Activated CD8-positive, alpha-beta memory T cell treated with anti-CD3 and anti-CD28 coated beads, Interleukin-2, amount 50 U/mL, for 24 hours (primary cell): ENCODE data around the gene KRT3.
"Not testable (repeated sequence)": the region's sequence is repeated elsewhere in the genome, so short reads cannot be mapped to it uniquely, and the experiment has no call there.

ENCODE experiments used
- DNase-seq: peaks from one replicate; pipeline ENCODE4 v3.0.0-alpha.2; 2020; ENCODE audit errors: extremely low read depth

Gene KRT3

DNA sequence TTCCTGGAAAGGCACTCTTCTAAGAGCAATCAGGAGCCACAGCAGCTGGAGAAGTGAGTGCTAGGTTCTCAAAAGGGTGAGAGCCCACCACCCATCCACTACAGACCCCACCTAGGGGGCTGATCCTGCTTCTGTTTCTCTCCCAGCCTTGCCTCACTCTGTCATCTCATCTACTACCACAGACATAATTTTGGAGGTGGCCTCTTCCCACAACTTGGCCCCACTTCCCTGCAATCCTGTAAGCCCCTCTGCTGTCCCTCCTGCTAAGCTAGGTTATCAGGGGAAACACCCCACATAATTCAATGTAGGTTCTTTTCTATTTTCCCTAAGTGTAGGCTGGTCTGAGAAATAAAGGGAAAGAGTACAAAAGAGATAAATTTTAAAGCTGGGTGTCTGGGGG is 35.3 kb downstream of the KRT3 start:
- no peak for DNase-seq

DNA sequence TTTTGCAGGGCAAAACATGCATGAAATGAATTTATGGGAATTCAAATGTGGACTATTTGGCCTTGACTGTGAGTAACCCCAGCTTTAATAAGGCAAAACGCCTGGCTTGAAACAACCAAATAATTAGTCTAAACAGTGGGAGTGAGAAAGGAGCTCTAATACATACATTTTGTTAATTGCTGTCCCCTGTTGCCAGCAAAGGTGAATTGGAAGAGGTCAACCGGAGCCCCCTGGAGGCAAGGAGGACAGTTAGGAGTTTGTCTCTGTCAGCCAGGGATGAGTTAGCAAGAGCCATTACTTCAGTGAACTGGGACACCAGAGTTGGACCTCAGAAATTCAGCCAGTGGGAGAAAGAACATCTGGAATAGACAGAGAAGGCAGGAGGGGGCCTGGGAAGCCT is 36.2 kb downstream of the KRT3 start:
- DNase-seq: no peak

DNA sequence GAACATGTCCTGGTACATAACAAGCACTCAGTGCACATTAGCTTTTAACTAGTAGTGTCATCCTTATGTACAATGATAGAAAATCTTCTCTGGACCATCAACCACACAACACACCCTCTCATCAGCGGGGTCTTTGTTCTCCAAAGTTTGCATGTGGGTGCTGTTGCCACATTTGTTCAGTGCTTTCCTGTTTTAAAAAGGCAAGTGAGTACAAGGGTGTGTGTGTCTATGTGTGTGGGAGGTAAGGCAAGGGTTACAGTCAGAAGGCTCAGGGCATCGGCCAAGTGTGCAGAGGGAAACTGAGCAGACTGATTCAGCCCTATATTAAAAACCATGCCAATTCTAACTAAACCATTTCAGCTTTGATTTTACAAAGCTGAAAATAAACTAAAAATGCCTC is 36.7 kb downstream of the KRT3 start:
- no peak for DNase-seq

DNA sequence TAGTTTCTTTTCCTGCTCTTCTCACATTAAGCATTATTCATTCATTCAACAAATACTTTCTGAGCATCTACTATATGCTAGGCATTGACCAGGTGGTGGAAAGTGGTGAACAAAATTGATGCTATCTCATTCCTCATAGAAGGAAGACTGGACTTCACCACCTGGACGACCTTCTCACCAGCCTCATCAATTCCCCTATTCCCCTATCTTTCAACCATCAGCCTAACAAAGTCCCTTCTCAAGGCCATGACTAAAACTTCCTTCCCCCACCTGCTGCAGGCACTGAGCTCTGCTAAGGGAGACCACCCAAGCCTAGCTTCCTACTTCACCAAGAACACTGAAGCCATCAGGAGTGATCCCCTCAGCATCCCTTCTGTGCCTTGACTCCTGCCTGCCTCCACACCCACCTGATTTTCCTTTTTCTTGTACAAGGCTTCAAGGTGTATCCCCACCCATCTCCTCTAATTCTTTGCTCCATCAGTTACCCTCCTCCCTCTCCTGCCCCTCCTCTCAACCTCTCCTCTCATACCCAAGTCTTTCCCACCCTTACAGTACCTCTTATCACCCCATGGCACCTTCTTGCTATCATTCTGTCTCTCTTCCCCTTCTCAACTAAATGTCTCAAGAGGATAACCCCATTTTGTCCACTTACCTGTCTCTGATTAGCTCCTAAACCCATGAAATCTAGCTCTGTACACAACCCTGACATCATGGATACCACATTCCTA is 38.3 kb downstream of the KRT3 start:
- no peak for DNase-seq

DNA sequence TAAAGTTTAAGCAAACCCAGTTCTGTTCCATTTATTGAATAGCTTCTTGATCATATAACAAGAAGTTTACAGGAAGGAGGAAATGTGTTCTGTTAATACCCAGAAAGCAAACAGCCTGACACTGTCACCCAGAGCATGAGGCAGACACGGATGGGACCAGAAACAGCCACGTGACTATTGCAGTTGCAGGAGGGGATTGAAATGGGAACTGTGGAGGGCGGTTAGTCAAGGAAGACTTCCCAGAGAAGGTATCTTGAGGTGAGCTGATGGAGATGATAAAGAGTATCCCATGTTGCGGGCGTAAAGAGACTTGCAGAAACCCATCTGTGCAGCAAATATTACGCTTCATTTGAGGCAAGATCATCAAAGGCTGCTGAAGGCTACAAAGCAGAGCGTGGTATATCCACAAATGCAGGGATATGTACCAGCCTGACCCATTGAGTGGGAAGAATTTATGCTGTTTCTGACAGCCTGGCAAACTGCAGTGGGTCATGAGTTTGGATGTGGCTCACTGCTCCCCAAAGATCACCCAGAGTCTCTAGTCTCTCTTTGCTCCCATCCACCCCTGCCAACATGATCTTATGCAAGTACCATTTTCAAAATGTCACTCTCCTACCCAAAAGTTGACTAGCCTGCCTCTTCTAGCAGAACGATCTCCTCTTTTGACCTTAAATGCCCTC is 39.5 kb downstream of the KRT3 start:
- no peak for DNase-seq

DNA sequence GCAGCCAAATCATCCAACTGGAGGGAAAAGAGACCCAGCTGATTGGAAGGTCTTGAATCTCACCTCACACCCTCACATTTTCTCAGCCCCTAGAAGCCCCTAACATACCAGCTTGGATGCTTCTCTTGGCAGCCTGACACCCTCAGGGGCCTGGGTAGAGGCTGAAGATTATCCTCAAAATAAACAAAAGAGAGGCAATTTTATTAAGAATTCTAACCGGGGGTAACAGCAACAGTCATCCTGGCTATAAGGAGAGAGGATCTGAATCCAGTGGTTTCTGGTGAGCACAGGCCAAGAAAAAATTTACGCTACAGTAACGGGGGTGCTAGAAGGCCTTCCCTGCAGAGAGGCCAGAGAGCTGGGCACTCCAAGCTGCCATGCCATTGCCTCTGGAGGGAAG is 40.4 kb downstream of the KRT3 start:
- DNase-seq: no peak

DNA sequence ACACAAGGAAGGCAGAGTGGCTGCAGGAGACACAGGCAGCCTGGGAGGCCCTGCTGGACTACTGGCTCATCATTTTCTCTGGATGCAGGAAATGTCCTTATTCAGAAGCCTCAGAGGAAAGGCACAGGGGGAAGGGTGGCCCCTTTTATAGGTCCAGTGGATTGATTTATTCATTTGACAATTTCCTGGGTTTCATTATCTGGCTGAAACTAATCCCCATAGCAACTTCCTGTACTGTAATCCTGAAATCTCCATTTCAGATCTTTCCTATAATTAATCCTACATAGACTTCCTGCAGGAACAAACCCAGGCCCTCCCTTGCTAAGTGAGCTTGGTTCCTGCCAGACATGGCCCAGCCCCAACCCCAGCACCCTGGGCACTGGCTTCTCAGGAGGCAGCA is 41.8 kb downstream of the KRT3 start:
- DNase-seq: no peak

DNA sequence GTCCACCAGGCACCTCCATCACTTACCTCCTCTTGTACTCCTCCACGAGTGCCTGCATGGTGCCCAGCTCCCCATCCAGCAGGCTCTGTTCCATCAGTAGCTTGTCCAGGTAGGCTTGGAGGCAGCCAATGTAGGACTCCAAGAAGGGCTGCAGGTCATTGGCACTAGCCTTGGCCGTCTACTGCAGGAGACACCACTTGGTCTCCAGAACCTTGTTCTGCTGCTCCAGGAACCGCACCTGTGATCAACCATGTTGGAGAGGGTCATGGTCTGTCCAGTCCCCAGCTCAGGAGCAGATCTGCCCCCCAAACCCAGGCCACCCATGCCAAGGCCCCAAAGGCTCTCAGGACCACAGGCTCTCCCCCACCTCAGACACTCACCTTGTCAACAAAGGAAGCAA is 42.6 kb downstream of the KRT3 start:
- no peak for DNase-seq

DNA sequence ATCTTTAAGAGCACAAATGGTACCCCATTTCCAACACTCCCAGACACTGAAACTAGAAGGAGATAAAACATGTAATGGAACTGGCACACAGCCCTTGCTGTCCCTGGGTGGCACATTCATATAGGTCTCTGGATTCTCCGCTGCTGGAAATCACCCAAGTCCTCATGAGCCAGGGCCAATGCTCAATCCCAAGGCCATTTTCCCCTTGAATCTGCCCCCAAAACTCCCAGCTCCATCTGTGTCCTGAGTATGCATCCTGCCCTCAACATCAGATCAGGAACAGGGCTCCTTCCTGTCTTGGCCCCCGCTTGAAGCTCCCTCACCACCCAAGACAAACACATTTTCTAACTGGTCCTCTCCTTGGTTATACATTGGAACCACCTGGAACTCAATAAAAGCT is 43.4 kb downstream of the KRT3 start:
- no peak for DNase-seq

DNA sequence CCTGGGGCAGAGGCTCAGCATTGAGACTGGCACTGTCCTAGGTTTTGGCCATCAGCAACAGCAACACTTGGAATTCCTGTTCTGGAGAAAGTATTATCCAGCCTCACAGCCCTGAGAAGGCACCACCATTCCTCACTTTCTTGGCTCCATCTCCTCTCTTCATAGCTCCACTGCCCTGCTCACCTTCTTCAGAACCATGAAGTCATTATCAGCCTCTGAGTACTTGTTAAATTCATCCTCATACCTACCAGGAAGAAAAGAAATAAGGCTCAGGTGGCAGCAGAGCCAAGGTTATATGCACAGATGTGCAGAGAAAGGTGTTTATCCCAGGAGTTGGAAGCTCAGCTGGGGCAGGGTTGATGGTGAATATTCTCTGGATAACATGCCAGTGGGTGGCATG is 44.1 kb downstream of the KRT3 start:
- DNase-seq: no peak

DNA sequence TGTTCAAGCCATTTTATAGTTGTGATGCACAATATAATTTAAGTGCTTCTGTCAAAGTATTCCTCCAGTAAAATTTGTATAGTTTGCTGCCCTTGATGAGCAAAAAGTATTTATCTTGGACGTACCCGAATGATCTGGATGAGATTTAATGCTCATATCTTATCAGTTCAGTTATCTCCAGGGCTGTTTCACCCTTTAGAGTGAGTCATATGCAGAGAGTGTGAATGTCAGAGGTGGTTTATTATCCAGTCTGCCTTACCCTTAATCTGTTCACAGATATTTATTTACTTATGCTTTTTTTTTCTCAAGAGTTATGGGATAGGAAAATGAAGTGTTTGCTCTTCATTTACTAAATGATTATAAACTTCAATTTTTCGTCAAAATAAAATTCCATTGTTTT is 45.4 kb downstream of the KRT3 start:
- DNase-seq: not testable (repeated sequence)

DNA sequence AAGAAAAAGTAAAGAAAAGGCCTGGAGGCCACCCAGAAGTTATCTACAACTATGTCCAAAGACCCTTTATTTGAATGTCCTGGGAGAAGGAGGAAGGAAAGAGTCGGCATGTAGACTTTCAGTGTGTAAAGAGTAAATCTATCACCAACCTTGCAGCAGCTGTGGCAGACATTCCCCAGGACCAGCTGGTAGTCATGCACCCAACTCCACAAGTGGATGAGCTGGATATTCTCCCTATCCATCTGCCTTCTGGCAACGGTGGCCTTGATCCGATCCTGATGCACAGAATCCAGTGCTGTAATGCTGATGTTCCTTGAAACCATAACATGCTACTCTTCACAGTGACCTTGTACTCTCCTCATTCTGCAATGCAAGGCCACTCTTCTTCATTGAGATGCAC is 46.1 kb downstream of the KRT3 start:
- DNase-seq: no peak

DNA sequence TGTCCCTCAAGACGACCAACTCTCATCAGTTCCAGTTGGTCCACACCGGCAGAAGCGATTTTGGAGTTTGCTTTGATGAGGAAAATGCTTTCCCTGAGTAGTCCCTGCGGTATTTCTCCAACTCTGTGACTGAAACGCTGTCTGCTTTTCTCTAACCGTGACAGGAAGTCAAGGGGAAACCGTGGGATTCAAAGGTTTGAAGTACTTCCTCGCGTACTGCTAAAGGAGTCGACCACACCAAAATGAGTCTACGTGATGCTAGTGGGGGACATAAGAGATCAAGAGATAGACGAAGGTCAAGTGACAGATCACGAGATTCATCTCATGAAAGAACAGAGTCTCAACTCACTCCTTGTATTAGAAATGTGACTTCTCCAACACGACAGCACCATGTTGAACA is 47.3 kb downstream of the KRT3 start:
- DNase-seq: no peak

DNA sequence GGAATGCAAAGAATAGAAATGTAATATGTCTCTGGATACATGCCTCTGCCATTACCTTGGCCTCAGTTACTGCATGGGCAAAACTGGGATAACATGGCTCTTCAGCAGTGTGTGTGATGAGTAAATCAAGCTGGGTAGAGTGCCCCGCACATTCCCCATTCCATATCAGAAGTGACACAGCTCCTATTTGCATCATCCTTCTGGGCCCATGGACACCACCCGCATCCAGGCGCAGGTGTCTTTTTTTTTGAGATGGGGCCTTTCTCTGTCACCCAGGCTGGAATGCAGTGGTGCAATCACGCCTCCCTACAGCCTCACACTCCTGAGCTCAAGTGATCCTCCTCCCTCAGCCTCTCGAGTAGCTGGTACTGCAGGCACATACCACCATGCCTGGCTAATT is 50.4 kb downstream of the KRT3 start:
- DNase-seq: no peak

DNA sequence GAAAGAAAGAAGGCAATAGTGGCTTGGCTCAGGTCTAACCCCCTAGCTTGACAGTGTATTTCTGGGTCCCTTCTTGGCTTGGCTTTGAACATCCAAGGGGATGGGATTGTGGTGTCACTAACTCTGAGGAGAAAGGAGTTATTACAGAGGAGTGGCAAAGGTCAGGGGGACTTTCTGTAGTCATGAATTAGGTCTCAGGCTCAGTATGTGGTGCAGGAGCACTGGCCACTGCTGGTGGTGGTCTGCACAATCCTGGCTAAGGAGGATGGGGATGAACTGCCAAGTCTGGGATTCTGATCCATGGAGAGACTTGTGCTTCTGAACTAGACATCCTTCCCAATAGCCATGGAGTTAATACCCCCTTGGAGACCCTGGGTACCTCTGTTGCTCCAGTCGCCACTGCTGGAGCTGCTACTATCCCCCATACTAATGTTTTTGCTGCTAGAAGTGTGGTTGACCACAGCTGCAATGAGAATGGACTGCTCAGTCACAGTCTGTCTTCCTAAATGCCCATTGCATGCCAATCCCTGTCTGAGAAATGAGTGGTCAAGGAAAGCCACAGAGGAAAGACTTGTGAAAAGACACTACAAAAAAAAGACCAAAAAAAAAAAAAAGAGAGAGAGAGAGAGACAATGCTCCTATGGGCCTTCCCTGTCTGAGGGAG is 51.3 kb downstream of the KRT3 start:
- DNase-seq: no peak

DNA sequence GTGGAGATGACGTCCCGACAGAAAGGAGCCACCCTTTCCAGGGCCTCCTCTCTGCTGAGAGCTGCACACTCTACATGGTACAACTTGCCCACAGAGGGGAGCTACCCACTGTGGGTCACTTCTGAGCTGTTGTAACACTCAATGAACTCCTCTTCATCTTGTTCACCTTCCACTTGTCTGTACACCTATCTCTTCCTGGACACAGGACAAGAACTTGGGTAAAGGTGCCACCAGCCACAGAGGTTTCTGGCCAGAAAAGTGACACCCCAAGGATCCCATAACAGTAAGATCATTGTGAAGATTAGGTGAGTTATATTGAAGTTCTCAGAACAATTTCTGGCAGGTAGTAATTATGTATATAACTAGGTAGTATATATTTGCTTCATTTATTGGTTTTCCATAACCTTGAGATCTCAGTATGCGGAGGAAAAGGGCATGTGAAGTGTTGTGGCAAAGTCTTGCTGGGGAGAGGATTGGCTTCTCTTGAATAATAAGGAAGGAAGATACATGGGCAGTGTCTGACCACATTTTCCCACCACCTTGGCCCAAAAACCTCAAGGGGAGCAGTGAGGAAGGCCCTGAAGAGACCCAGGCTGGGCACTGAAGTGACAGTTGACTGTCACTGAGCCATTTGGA is 53.0 kb downstream of the KRT3 start:
- DNase-seq: no peak

DNA sequence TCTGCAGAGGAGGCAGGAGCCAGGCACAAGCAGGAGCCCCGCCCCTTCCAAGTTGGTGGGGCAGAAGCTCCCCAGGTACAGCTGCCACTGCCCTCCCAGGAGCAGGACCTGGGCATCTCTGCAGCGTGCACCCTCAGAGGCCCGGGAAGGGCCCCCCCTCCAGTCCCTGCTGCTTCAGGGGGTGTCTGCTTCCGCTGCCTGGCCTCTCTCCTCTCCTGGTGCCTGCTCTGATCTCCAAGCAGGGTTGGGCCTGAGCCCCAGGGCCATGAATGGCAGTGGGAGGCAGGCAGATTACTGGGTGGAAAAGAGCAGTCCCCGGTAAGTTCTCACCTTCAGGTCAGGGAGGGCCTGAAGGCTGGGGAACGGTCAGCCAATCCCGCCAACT is 53.7 kb downstream of the KRT3 start:
- DNase-seq: no peak

DNA sequence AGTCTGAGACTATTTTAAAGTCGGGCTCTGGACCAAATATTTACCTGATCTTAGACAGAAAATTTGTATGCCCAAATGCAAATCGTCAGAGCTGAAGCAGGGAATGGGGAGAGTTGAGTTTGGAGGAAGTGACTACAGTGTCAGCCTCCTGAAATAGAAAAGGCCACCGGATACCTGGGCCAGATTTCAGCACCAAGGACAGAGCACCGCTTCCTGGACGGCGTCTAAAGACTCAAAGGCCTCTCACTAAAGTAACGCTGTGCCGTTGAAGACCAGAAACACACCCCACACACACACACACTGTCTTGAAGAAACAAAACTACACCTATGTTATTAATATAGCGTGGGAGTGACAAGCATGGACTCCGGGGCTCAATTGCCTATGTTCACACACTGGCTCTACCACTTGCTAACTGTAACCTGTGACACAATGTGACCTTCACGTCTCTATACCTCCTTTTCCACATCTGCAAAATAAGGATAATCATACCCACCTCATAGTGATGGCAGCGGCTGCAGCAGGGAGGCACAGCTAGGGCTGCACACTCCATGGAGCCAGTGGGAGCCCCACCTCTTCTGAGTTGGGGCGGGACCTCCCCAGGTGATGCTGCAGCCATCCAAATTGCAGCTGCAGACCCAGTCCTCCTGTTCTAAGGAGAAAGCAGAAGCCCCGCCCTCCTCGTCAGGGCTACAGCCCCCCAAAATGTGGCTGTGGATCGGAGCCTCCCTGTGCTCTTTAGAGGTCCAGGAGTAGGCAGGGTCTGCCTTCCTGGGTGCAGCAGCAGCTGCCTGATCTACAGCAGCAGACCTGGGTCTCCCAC is 54.3 kb downstream of the KRT3 start:
- DNase-seq: peak; percentile 15

DNA sequence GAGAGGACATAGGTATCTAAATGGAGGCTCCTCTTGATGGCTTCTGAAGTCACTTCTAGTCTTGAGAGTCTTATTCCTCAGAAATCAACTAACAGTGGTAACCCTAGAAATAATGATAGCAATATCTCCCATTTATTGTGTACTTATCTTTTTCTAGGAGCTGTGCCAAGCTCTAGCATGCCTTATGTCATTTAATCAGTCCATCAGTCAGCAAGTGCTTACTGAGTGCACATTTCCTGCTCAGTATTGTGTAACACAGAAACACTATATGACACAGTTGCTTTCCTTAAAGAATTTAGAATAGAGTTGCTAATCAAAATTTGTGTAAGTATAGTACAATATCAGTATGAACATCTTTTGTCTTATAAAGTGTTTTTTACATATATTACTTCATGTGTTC is 55.3 kb downstream of the KRT3 start:
- DNase-seq: no peak

DNA sequence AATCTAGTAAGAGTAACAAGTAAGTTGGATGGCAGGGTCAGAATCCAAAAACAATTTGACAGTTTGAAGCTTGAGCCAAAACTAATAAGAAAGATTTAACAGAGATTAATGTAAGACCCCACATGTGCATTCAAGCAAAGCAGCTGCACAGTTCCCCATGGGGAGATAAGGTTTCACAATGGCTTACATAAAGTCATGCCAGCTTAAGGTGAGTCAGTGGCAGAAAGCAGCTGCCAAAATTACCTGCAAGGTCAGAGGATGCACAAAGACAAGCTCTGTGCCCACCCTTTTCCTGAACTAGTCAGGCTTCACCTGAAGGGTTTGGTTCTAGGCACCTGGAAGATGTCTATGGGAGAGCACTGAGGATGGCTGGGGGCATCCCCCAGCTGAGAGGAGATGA is 56.0 kb downstream of the KRT3 start:
- no peak for DNase-seq
